ENCODE data around the gene NLRP1. TPM values are rescaled to one million over a fixed set of nuclear protein-coding genes. Genes with fewer than 3 reads are reported as not detected.

Gene NLRP1
- total and polyA plus RNA-seq, 2 of the 13 experiments (the other 11 are each of a cell fraction or from before 2014, with no cell fraction given): 3.4 to 3.7 TPM

DNA sequence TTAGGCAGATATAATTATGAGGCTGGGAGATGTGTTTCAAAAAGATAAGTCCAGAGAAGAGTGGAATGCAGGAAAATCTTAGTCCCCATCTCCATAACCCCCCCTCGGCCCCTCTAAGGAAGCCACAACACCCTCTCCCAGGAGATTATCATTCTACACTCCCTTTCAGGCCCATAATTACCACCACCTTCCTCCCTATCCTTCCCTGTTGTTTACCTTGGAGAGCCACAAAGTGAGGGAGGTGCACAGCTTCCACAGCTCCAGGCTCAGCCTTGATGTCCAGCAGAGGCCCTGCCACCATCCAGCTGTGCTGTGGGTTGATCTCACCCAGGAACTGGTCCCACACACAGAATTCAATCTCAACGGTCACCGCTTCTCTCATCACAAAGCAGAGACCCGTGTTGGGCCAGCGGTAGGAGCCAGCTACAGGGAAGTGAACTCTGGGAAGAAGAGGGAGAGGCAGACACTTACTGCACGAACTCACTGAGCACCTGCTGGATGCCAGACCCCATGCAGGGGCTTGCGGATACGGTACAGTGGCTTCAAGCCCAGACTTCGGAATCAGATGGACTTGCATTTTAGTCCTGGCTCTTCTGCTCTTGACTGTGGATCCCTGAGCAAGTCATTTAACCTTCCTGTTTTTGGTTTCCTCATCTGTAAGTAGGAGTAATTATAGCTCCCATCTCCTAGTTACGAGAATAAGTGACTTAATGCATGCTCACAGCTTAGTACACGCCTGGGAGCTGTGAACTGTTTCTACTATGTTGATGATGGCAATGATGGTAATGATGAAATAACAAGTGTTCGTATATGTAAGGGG lies 53.8 kb downstream of the NLRP1 start:
- in situ Hi-C loops (cut with HindIII; ENCODE audit: extremely low pct_ligation_motif_present, low pct_unique_long_range_greater_than_20kb) (no loop called here), intact Hi-C loops (cut with micrococcal nuclease; ENCODE audit: unreplicated experiment) (no loop called here)
- no peaks in the 10 kb centered on the region for H3K36me3 ChIP-seq (replicated peaks in 1 of 2; ENCODE audit: control insufficient read depth in 1 of 2, insufficient read depth in 2 of 2, low read length in 2 of 2)
- H3K27me3 ChIP-seq (ENCODE audit: control insufficient read depth in 1 of 2, insufficient read depth in 2 of 2, low read length in 2 of 2): peaks cover 0 to 22% of the 10 kb centered on the region in 2 experiments; a peak in 3 of 5 replicates
- H3K9me3 ChIP-seq (ENCODE audit: low read length): no peaks in the 10 kb centered on the region
- H3K4me2 ChIP-seq (ENCODE audit: low read depth, low read length): no peak overlapping the region
- no peak overlapping the region for H3K27ac ChIP-seq (ENCODE audit: extremely low read length, insufficient read depth, low read length)
- no TSS peak for BruUV-seq (replicated peaks)
- ATAC-seq (no peak), FAIRE-seq (no peak), DNase-seq (ENCODE audit: low spot score) (no peak)
- 42% methylated on average over 10 of the region's 12 CpGs for WGBS (ENCODE audit: low lambda C conversion rate)
- no peaks in the 10 kb centered on the region for H3K79me2 ChIP-seq (ENCODE audit: insufficient read depth, low read length)
- no peaks in the 10 kb centered on the region for H4K20me1 ChIP-seq (ENCODE audit: insufficient read depth, low read length)
- H3K4me1 ChIP-seq (ENCODE audit: insufficient read depth, low read length): peaks cover 15% of the 10 kb centered on the region; the same call in 1 of the 2 replicates
- H3K4me3 ChIP-seq (replicated peaks in 1 of 3; ENCODE audit: insufficient read depth in 1 of 3, low read depth in 2 of 3, low read length in 3 of 3): no peak overlapping the region
- TF ChIP-seq, protein P1, sequence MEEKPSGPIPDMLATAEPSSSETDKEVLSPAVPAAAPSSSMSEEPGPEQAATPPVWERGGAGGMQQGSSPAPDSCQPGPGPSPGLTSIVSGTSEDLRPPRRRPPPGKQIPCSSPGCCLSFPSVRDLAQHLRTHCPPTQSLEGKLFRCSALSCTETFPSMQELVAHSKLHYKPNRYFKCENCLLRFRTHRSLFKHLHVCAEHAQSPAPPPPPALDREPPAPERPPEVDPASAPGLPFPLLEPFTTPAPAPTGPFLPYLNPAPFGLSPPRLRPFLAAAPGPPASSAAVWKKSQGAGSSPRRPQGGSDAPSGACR (CRISPR knock-in tag; IDR thresholded peaks at IDR 0.05): no peak
- TF ChIP-seq, protein P2, sequence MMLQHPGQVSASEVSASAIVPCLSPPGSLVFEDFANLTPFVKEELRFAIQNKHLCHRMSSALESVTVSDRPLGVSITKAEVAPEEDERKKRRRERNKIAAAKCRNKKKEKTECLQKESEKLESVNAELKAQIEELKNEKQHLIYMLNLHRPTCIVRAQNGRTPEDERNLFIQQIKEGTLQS (CRISPR knock-in tag; IDR thresholded peaks at IDR 0.05): no peak
- no peak for TF ChIP-seq ZNF121 (CRISPR knock-in tag; IDR thresholded peaks at IDR 0.05)
- TF ChIP-seq, protein P3, sequence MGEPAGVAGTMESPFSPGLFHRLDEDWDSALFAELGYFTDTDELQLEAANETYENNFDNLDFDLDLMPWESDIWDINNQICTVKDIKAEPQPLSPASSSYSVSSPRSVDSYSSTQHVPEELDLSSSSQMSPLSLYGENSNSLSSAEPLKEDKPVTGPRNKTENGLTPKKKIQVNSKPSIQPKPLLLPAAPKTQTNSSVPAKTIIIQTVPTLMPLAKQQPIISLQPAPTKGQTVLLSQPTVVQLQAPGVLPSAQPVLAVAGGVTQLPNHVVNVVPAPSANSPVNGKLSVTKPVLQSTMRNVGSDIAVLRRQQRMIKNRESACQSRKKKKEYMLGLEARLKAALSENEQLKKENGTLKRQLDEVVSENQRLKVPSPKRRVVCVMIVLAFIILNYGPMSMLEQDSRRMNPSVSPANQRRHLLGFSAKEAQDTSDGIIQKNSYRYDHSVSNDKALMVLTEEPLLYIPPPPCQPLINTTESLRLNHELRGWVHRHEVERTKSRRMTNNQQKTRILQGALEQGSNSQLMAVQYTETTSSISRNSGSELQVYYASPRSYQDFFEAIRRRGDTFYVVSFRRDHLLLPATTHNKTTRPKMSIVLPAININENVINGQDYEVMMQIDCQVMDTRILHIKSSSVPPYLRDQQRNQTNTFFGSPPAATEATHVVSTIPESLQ (CRISPR knock-in tag; conservative IDR thresholded peaks at IDR 0.05): no peak
- no peak for TF ChIP-seq ZFY (CRISPR knock-in tag; IDR thresholded peaks at IDR 0.05)
- no peak overlapping the region for H3K9ac ChIP-seq (ENCODE audit: insufficient read depth, low read depth, low read length)
- no peak overlapping the region for H2AFZ ChIP-seq (ENCODE audit: low read length)
- ChIA-PET CTCF (ENCODE audit: low intra/inter-chr PET ratio, low total read pairs) (no interaction called here), POLR2A (no interaction called here)

Data from HepG2 (cell line).